ENCODE measurements around the gene FSD1.
"Not testable (repeated sequence)": the region's sequence is repeated elsewhere in the genome, so short reads cannot be mapped to it uniquely, and the experiment has no call there.

Gene FSD1

GRCh38 chr19:4286141-4286540 is 18.3 kb upstream of the FSD1 start:
- DNase-seq: not testable (repeated sequence)

DNA sequence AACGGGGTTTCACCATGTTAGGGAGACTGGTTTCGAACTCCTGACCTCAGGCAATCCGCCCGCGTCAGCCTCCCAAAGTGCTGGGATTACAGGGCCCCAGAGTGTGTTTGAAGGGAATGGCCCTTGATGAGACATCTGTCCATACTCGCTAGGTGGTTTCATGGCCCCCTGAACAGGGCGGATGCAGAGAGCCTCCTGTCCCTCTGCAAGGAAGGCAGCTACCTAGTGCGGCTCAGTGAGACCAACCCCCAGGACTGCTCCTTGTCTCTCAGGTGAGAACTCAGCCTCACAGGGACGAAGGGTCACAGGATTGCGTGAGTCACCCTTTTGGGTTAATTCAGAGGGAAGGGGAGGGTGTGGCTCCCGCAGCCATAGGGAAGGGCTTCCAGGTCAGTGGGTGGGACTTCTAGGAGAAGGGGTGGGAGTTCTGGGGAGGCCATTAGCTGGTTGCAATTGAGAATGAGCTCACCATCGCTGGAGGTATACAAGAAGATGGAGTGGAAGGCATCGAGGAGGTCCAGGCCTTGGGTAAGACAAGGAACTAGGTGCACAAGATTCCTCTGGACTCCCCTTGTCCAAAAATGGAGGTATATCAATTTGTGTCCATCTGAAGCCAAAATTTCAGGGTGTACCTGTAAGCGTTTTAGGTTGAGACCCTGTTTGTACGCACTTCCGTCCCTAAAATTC is 16.2 kb upstream of the FSD1 start:
- DNase-seq: no peak

DNA sequence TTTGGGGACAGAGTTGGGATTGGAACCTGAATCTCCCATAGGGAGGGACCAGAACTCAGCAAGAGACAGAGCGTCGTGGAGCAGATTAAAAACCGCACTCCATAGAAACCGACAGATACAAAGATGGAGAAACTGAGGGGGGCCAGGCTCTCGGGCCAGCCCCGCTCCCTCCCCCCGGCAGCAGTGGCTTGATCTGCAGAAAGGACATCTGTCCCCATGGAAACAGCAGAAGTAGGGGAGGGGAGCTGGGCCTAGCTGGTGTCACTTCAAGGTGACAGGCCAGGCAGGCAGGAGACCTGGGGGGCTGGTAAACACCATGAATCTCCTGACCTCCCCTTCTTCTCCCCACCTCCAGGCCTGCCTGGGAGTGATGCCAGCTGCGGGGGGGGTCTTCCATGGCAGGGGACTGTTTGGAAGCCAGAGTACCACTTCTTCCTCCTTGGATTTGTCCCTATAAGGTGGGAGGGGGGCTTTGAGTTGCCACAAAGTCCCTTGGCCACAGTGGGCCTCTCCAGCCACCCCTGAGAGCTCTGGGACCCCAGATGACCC is 13.1 kb upstream of the FSD1 start:
- DNase-seq: no peak

DNA sequence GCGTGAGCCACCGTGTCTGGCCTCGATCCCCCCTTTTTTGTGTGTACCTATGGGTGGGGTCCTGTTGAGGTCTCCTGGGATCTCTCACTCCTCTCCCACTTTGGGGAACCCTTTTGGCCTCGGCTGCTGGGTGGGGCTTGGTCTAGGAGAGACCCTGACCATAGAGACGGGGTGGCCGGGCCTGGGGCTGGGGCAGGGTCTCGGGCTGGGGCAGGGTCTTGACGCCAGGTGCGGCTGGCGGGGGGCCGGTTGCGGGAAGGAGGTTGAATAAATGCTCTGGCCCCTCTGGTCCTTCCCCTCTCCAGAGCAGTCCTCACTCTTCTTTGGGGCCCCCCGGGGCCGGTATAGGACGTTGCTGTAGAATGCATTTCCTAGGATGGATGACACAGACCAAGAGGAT is 11.9 kb upstream of the FSD1 start:
- no peak for DNase-seq

DNA sequence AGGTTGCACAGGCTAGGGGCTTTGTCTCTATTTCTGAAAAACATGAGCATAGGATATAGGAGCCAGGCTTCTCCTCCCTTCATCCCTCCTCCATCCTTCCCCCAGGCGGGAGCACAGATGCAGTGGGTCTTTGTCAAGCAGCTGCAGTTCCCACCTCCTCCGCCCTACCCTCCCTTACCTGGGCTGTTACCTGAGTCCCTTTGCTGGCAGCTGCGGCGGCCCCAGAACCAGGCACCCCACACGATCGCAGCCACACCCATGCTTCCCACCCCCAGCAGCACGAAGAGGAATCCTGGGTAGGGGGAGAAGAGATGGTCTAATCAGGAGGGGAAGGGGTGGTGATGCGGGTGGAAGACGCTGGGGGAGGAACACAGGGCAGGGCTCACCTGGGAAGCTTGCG is 10.0 kb upstream of the FSD1 start:
- DNase-seq: no peak

GRCh38 chr19:4295972-4296771 is 8.2 kb upstream of the FSD1 start:
- no peak for DNase-seq

- no peak for DNase-seq
These were observed 6.2 kb upstream of the FSD1 start for GRCh38 chr19:4297901-4298809.

DNA sequence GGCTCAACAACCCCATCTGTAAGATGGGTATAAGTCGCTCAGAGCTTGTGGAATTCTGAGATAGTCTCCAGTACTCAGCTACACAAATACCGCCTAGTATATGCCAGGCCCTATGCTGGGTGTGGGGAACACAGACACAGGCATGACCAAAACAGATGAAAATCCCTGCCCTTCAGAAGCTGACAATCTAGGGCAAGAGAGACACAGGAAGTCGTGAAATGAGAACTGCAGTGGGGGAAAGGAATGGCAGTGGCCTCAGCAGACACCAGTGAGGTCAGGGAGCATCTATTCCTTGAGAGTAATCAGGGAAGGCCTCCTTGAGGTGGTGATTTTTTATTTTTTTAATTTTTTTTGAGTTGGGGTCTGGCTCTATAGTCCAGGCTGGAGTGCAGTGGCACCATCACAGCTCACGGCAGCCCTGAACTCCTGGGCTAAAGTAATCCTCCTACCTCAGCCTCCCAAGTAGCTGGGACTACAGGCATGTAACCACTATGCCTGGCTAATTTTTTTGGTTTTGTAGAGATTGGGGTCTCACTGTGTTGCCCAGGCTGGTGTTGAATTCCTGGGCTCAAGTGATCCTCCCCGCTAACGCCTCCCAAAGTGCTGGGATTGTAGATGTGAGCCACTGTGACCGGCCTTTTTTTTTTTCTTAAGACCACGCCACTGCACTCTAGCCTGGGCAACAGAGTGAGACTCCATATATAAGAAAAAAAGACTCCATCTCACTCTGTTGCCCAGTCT is 5.4 kb upstream of the FSD1 start:
- DNase-seq: no peak

GRCh38 chr19:4300589-4300988 is 3.8 kb upstream of the FSD1 start:
- DNase-seq: no peak

GRCh38 chr19:4301590-4302242 is 2.7 kb upstream of the FSD1 start:
- no peak for DNase-seq

- no peak for DNase-seq
These were observed 2.2 kb upstream of the FSD1 start, which contains the start of gene TMIGD2 for GRCh38 chr19:4302243-4302640. TSS of gene TMIGD2 (minus strand) at chr19:4302389. CDS start at chr19:4302385, 4 bp downstream.

GRCh38 chr19:4303819-4304537 is 420 bp upstream of the FSD1 start:
- peak; percentile 23 for DNase-seq

DNA sequence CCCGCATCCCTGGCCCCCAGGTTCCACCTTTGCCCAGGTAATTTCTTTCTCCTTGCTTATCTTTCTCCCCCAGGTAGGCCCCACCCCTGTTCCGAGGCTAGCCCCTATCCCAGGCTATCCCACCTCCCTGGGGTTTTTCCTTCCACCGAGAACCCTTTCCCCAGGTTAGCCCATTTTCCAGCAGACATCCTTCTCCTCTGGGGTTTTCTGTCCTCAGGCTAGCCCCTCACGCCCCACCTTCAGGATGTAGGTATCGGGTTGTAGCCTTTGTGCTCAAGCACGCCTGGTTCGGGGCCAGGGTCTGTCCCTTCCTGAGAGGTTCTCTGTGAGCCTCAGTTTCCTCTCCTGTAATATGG is 837 bp downstream of the FSD1 start:
- no peak for DNase-seq

DNA sequence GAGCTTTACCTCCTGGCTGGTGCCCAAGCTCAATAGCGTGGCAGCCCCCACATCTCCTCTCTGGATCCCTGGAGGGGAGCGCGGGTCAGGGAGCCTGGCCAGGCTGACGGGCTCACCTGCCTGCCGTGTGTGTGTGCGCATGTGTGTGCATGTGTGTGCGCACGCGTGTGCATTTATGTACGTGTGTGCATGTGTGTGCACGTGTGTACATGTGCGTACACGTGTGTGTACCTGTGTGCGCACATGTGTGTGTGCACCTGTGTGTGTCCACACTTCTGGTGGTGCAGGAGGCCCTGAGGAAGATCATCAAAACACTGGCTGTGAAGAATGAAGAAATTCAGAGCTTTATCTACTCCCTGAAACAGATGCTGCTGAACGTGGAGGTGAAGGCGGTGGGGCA is 1.3 kb downstream of the FSD1 start:
- DNase-seq: no peak

- DNase-seq: no peak
These were observed 6.1 kb downstream of the FSD1 start for GRCh38 chr19:4310247-4311121.

GRCh38 chr19:4313847-4314490 is 9.6 kb downstream of the FSD1 start:
- DNase-seq: no peak

DNA sequence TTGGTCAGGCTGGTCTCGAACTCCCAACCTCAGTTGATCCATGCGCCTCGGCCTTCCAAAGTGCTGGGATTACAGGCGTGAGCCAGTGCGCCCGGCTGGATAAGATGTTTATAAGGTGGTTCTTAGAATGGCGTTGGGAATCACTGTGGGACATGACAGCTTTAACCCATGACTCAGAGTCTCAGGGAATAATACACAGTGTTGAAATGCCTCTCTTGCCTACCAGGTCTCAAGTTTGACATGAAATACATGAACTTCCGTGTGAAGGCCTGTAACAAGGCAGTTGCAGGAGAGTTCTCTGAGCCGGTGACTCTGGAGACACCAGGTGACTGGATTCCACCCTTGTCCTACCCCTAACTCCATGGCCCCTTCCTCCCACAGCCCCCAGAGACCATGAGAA is 12.6 kb downstream of the FSD1 start:
- DNase-seq: no peak

DNA sequence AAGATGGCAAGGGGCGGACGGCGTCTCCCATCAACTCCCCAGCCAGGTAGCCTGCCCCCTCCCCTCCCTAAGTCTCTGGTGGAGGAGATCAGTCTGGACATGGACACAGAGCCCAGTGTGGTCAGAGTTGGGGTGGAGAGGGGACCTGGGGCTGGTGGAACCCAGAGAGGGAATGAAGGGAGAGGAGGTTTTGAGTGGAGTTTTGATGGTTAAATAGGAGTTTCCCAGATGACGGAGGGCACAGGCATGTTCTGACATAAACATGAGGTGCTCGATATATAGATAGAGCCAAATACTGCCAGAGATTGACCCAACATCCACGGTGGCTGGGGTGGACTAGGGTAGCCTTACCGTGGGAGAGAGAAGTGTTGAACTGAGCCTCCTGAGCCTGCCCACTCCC is 14.1 kb downstream of the FSD1 start:
- no peak for DNase-seq

GRCh38 chr19:4319067-4319718 is 14.8 kb downstream of the FSD1 start:
- no peak for DNase-seq
